IMR-90 (cell line): ENCODE results near the gene NALF2.

Experiments
- CTCF ChIP-seq: conservative IDR thresholded peaks from 2 replicates; pipeline ENCODE4 v1.5.1; 2012; ENCODE audit warnings: mild to moderate bottlenecking, low read depth, low read length, improper control_type of control experiment
- FOS ChIP-seq: fragments of 150-350 bp; IDR thresholded peaks from 2 replicates; pipeline ENCODE4 v1.6.1; 2016; ENCODE audit warnings: low read depth, low read length
- MXI1 ChIP-seq: IDR thresholded peaks from 2 replicates; pipeline ENCODE4 v1.6.1; 2012; ENCODE audit warnings: low read depth, mild to moderate bottlenecking, low read length, moderate library complexity, borderline replicate concordance
- POLR2A ChIP-seq: IDR thresholded peaks from 2 replicates; pipeline ENCODE4 v1.6.1; 2012; ENCODE audit warnings: mild to moderate bottlenecking, low read depth, low read length
- USF2 ChIP-seq: fragments of 150-350 bp; IDR thresholded peaks from 2 replicates; pipeline ENCODE4 v1.6.1; 2017; ENCODE audit warnings: mild to moderate bottlenecking, antibody characterized with exemption, low read length, low read depth

GRCh38 chrX:69469975-69470374, 34.2 kb upstream of the NALF2 start:
- no peak for TF ChIP-seq CTCF
- no peak for TF ChIP-seq FOS
- TF ChIP-seq POLR2A: no peak
- TF ChIP-seq USF2: no peak
- no peak for TF ChIP-seq MXI1
